Gastrocnemius medialis (tissue), 4 donors: Measurements from ENCODE around the gene CALU. TPM values are rescaled to one million over a fixed set of nuclear protein-coding genes. Genes with fewer than 3 reads are reported as not detected.

Experiments used
- ATAC-seq, 2 donors: fragments of 150-250 bp; one replicate each; pipeline ENCODE4 v1.9.1; 2016
- DNase-seq, 2 donors: peaks; one replicate each; pipeline ENCODE4 v3.0.0-alpha.2; 2019
- H3K27ac ChIP-seq, 4 donors: fragments of 200-600 bp; sonication (generic); 1 replicate in 1 of 4; 2 replicates in 3 of 4; pipeline ENCODE4 v1.5.1; 2016 to 2018; ENCODE audit warnings: mild to moderate bottlenecking in 2 of 4, moderate library complexity in 1 of 4
- H3K27me3 ChIP-seq, 3 donors: fragments of 200-600 bp; sonication (generic) in 2 of 3; 1 replicate in 1 of 3; 2 replicates in 2 of 3; pipeline versions ENCODE4 v1.5.1 to v1.6.0; 2016 to 2019; ENCODE audit warnings: mild to moderate bottlenecking in 1 of 3, moderate library complexity in 1 of 3
- H3K36me3 ChIP-seq, 2 donors: fragments of 200-600 bp; sonication (generic) in 1 of 2; one replicate each; pipeline ENCODE4 v1.5.1; 2017 to 2018
- H3K4me1 ChIP-seq, 2 donors: fragments of 200-600 bp; sonication (generic) in 1 of 2; one replicate each; pipeline ENCODE4 v1.5.1; 2016 to 2017; ENCODE audit warnings: mild to moderate bottlenecking in 2 of 2
- H3K4me3 ChIP-seq, 4 donors: fragments of 200-600 bp; sonication (generic) in 3 of 4; 1 replicate in 1 of 4; 2 replicates in 3 of 4; pipeline ENCODE4 v1.5.1; 2016 to 2019; ENCODE audit warnings: mild to moderate bottlenecking in 2 of 4
- H3K9me3 ChIP-seq, 3 donors: fragments of 200-600 bp; sonication (generic) in 2 of 3; 1 replicate in 1 of 3; 2 replicates in 2 of 3; pipeline ENCODE4 v1.5.1; 2016 to 2019
- POLR2A ChIP-seq, 2 donors: fragments of 450-650 bp; IDR thresholded peaks; one replicate each; pipeline ENCODE4 v1.6.1; 2017; ENCODE audit warnings: antibody characterized with exemption in 2 of 2, mild to moderate bottlenecking in 2 of 2, moderate library complexity in 2 of 2
- in situ Hi-C, 4 donors: fragments of 200-750 bp; cut with MboI; loops; one replicate each; pipeline versions ENCODE4 v1.15.0 to v1.8.0; 2017; ENCODE audit warnings: low sequenced_read_pairs in 4 of 4
- intact Hi-C: fragments of 100-400 bp; cut with DNase I; formaldehyde crosslinking; loops from one replicate; pipeline ENCODE4 v1.15.1; 2023; ENCODE audit warnings: low total_unique reads
- total RNA-seq, 4 donors: library from RNA; depleted of rRNA; stranded (reverse); fragments of >200 nt; gene quantifications; one replicate each; pipeline versions ENCODE4 v1.1.0 to v1.2.3, GENCODE V29; 2016
- TF ChIP-seq, protein P1 (sequence below), 5 experiments: fragments of 450-650 bp in 3 of 5; fragments of 200-600 bp in 2 of 5; sonication (generic) in 2 of 5; IDR thresholded peaks in 4 of 5; conservative IDR thresholded peaks in 1 of 5; 1 replicate in 4 of 5; 2 replicates in 1 of 5; pipeline ENCODE4 v1.5.1; 2016 to 2019; ENCODE audit warnings: antibody characterized with exemption in 5 of 5, mild to moderate bottlenecking in 3 of 5, moderate library complexity in 3 of 5

The CALU gene
- total RNA-seq, 4 donors from 2014 or later = 40.1 to 115 (median 90.6) TPM

DNA sequence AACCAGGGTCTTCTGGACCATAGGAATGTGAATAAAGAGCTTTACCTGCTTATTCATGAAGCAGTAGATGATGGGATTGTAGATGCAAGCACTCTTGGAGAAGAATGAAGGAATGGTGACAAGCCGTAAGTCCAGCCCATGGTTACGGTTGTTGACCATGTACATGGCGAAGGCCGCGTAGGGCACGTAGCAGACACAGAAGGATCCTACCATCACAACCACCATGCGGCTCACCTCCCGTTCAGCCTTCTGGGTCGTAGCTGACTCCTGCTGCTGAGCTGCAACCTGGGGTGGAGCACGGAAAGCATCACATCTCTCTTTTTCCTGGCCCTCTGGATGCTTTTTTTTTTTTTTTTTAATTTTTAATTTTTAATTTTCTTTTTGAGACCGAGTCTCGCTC, 34.4 kb downstream of the CALU start:
- Histone ChIP-seq H3K9me3 (no peaks in the 10 kb centered on the region), H3K27ac (no peak overlapping the region), H3K4me1 (peaks cover 0 to 3% of the 10 kb centered on the region in 2 donors), H3K4me3 (no peak overlapping the region), H3K27me3 (no peaks in the 10 kb centered on the region), H3K36me3 (peaks cover 0 to 40% of the 10 kb centered on the region in 2 donors)
- TF ChIP-seq, protein P1, sequence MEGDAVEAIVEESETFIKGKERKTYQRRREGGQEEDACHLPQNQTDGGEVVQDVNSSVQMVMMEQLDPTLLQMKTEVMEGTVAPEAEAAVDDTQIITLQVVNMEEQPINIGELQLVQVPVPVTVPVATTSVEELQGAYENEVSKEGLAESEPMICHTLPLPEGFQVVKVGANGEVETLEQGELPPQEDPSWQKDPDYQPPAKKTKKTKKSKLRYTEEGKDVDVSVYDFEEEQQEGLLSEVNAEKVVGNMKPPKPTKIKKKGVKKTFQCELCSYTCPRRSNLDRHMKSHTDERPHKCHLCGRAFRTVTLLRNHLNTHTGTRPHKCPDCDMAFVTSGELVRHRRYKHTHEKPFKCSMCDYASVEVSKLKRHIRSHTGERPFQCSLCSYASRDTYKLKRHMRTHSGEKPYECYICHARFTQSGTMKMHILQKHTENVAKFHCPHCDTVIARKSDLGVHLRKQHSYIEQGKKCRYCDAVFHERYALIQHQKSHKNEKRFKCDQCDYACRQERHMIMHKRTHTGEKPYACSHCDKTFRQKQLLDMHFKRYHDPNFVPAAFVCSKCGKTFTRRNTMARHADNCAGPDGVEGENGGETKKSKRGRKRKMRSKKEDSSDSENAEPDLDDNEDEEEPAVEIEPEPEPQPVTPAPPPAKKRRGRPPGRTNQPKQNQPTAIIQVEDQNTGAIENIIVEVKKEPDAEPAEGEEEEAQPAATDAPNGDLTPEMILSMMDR (IDR thresholded peaks at IDR 0.05 in 4 of 5, conservative IDR thresholded peaks at IDR 0.05 in 1 of 5) = no peak
- no peak for TF ChIP-seq POLR2A (IDR thresholded peaks at IDR 0.05)
- DNase-seq (no peak), ATAC-seq (no peak)
- intact Hi-C loops = no loop called here
- in situ Hi-C loops = no loop called here

DNA sequence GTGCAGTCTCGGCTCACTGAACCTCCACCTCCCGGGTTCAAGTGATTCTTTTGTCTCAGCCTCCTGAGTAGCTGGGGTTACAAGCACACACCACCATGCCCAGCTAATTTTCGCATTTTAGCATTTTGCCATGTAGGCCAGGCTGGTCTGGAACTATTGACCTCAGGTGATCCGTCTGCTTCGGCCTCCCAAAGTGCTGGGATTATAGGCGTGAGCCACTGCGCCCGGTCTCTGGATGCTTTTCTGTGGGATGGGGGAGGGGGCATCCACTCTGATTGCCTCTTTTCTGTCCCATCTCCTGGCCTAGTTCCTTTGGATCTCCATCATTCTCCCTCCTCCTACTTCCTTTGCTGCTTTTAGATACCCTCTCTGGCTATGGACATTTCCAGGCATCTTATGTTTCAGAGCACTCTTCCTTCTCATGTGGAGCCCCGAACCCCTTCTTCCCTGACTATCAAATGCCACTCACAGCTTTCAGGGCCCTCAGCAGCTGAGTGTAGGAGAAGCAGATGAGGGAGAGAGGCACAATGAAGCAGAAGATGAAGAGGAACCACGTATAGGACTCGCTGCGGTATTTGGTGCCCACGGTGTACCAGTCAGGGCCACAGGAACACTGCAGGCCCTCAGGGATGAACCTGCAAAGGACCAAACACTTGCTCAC, 35.0 kb downstream of the CALU start:
- H3K36me3 ChIP-seq = peaks cover 0 to 34% of the 10 kb centered on the region in 2 donors

DNA sequence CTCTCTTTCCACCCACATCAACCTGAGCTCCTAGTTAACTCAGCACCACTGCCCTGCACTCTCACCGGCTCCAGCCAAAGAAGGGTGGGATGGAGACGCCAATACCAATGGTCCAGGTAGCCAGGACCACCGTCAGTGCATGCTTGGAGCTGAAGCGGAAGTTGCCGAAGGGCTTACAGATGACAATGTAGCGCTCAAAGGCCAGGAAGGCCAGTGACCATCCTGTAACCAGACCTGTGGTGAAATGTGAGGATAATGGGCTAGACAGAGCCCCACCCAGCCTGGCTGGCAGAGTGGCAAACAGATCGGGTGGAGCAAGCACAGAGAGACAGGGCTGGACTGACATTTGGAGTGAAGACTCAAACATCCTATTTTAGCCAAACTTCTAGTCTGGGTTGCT, 35.8 kb downstream of the CALU start:
- no peaks in the 10 kb centered on the region for H3K27me3 ChIP-seq
- in situ Hi-C loops = loop anchor here in 1 of 4 donors (25.0 kb wide), 1 partner anchor 112 kb away; no protein-coding TSS in a partner anchor
- DNase-seq = peak in 1 of 2 donors; percentile 61
- H3K27ac ChIP-seq = no peak overlapping the region
- peaks cover 0 to 27% of the 10 kb centered on the region in 2 donors for H3K36me3 ChIP-seq
- TF ChIP-seq POLR2A (IDR thresholded peaks at IDR 0.05) = no peak
- TF ChIP-seq, protein P1 (IDR thresholded peaks at IDR 0.05 in 4 of 5, conservative IDR thresholded peaks at IDR 0.05 in 1 of 5) = no peak
- H3K9me3 ChIP-seq = no peaks in the 10 kb centered on the region
- ATAC-seq = peak in 1 of 2 donors; percentile 91
- no peak overlapping the region for H3K4me3 ChIP-seq
- intact Hi-C loops = no loop called here
- peaks cover 0 to 3% of the 10 kb centered on the region in 2 donors for H3K4me1 ChIP-seq

More for the DNA sequence above, 35.0 kb downstream of the CALU start:
- H3K9me3 ChIP-seq = no peaks in the 10 kb centered on the region
- no peak for DNase-seq
- H3K27ac ChIP-seq = no peak overlapping the region
- H3K27me3 ChIP-seq = no peaks in the 10 kb centered on the region
- in situ Hi-C loops = no loop called here
- H3K4me1 ChIP-seq = peaks cover 0 to 3% of the 10 kb centered on the region in 2 donors
- no peak for TF ChIP-seq POLR2A (IDR thresholded peaks at IDR 0.05)
- TF ChIP-seq, protein P1 (IDR thresholded peaks at IDR 0.05 in 4 of 5, conservative IDR thresholded peaks at IDR 0.05 in 1 of 5) = no peak
- no peak for ATAC-seq
- intact Hi-C loops = no loop called here
- H3K4me3 ChIP-seq = no peak overlapping the region

DNA sequence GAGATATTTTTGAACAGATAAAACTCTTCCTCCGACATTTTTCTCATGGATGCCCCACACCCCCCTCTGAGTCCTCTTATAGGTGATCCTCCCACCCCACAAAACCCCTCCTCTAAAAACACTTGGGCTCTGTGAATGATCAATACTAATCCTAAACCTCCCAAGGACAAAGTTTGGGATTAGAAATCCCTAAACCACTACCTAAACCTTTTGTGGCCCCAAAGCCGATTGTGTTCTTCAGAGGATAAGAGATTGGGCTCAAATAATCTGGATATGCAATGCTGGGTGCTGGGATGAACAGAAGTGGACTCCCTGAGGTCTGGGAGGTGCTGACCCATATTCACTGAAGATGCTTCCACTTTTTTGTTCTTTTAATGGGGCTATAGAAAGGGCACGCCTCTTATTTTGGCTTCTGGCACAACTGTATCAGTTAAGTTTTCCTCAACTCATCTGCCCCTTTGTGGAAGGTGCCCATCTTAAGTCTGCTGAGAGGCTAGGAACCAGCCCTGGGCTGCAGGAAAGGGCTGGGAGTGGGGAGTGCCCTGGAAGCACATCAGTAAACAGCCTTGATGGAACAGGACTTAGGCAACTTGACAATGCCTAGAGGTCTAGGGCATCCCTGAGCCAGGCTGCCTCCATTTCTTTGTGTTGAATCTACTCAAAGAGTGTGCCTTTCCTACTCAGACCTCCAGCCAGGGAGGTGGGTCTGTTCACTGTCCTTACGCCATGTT, 36.8 kb downstream of the CALU start, which contains the start of gene OPN1SW:
Gene OPN1SW, minus strand, starts transcription at position 51 of the 731 bp plus-strand sequence. Its CDS starts 13 bp downstream, at position 38.
- no peak for DNase-seq
- in situ Hi-C loops = loop anchor here in 1 of 4 donors (25.0 kb wide), 1 partner anchor 111 kb away; no protein-coding TSS in a partner anchor
- H3K27ac ChIP-seq = no peak within 1 kb of the TSS
- H3K4me1 ChIP-seq = peaks cover 0 to 3% of the 10 kb centered on the region in 2 donors
- intact Hi-C loops = no loop called here
- TF ChIP-seq, protein P1 (IDR thresholded peaks at IDR 0.05 in 4 of 5, conservative IDR thresholded peaks at IDR 0.05 in 1 of 5) = no peak
- no peak for TF ChIP-seq POLR2A (IDR thresholded peaks at IDR 0.05)
- H3K4me3 ChIP-seq = no peak within 1 kb of the TSS
- ATAC-seq = no peak
- no peaks in the 10 kb centered on the region for H3K9me3 ChIP-seq
- H3K36me3 ChIP-seq = peaks cover 0 to 20% of the 10 kb centered on the region in 2 donors
- H3K27me3 ChIP-seq = no peaks in the 10 kb centered on the region
